ENCODE measurements around the gene TOGARAM2. TPM values are rescaled to one million over a fixed set of nuclear protein-coding genes. Genes with fewer than 3 reads are reported as not detected.

Gene TOGARAM2
- polyA plus RNA-seq, 1 donor (not counting 4 experiments of a cell fraction or from before 2014, with no cell fraction given): 0.10 TPM

DNA sequence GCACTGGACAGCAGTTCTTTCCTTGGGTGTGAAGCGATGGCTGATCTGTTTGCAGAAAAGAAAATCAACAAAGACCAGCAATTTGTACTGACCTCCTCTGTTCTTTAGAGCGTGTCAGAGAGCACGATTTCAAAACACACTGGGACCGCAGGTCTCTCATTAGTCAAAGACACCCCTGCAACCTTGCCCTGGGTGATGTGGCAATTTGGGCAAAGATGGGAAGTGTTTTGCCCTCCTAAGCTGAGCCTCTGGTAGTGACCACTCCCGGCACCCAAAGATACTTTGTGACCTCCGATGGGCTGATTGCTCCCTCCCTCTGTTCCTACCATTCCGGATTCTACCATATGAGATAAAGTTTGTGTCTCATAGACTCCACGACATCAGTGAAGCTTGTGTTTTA, 115.9 kb downstream of the TOGARAM2 start:
- H2AFZ ChIP-seq (ENCODE audit: control insufficient read depth, low read length): no peak overlapping the region
- FAIRE-seq: no peak

GRCh38 chr2:29097569-29097968, 116.5 kb downstream of the TOGARAM2 start:
- no peak overlapping the region for H2AFZ ChIP-seq (ENCODE audit: control insufficient read depth, low read length)
- no peaks in the 10 kb centered on the region for H3K27me3 ChIP-seq (ENCODE audit: control insufficient read depth, extremely low read depth, insufficient read depth, low read length)
- H3K36me3 ChIP-seq (ENCODE audit: control insufficient read depth in 2 of 2, extremely low read depth in 1 of 2, insufficient read depth in 2 of 2, low read length in 2 of 2): no peaks in the 10 kb centered on the region
- no peak overlapping the region for H3K9ac ChIP-seq (ENCODE audit: control insufficient read depth, extremely low read depth, insufficient read depth, low read length)
- H3K9me1 ChIP-seq (ENCODE audit: control insufficient read depth, extremely low read depth, insufficient read depth, low read length): no peaks in the 10 kb centered on the region
- no peaks in the 10 kb centered on the region for H3K79me2 ChIP-seq (ENCODE audit: control insufficient read depth, insufficient read depth, low read length)
- DNase-seq (ENCODE audit: low read depth, low spot score) (no peak), FAIRE-seq (no peak)
- no peaks in the 10 kb centered on the region for H3K4me1 ChIP-seq (ENCODE audit: control insufficient read depth, extremely low read depth, insufficient read depth, low read length)
- dilution Hi-C loops (cut with MboI; ENCODE audit: extremely low pct_ligation_motif_present, low sequenced_read_pairs): no loop called here
- no peak overlapping the region for H3K4me3 ChIP-seq (ENCODE audit: control insufficient read depth in 2 of 3, extremely low read depth in 1 of 3, insufficient read depth in 2 of 3, low read depth in 1 of 3, low read length in 3 of 3)
- no peak overlapping the region for H3K4me2 ChIP-seq (ENCODE audit: control insufficient read depth, extremely low read depth, insufficient read depth, low read depth, low read length)
- TF ChIP-seq, protein P1, sequence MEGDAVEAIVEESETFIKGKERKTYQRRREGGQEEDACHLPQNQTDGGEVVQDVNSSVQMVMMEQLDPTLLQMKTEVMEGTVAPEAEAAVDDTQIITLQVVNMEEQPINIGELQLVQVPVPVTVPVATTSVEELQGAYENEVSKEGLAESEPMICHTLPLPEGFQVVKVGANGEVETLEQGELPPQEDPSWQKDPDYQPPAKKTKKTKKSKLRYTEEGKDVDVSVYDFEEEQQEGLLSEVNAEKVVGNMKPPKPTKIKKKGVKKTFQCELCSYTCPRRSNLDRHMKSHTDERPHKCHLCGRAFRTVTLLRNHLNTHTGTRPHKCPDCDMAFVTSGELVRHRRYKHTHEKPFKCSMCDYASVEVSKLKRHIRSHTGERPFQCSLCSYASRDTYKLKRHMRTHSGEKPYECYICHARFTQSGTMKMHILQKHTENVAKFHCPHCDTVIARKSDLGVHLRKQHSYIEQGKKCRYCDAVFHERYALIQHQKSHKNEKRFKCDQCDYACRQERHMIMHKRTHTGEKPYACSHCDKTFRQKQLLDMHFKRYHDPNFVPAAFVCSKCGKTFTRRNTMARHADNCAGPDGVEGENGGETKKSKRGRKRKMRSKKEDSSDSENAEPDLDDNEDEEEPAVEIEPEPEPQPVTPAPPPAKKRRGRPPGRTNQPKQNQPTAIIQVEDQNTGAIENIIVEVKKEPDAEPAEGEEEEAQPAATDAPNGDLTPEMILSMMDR (optimal IDR thresholded peaks at IDR 0.05 in 1 of 3, IDR thresholded peaks at IDR 0.05 in 1 of 3, conservative IDR thresholded peaks at IDR 0.05 in 1 of 3; ENCODE audit: extremely low read depth in 1 of 3, insufficient read depth in 2 of 3, low read length in 3 of 3): no peak
- no peak for TF ChIP-seq EZH2 (IDR thresholded peaks at IDR 0.05; ENCODE audit: low read length)
- H3K27ac ChIP-seq (ENCODE audit: control insufficient read depth, insufficient read depth, low read length): no peak overlapping the region
- H4K20me1 ChIP-seq (ENCODE audit: control insufficient read depth, extremely low read depth, insufficient read depth, low read length): no peaks in the 10 kb centered on the region
- H3K9me3 ChIP-seq (ENCODE audit: control insufficient read depth, low read depth, low read length): no peaks in the 10 kb centered on the region

More for the DNA sequence above, 115.9 kb downstream of the TOGARAM2 start:
- Histone ChIP-seq H3K4me2 (ENCODE audit: control insufficient read depth, extremely low read depth, insufficient read depth, low read depth, low read length) (no peak overlapping the region), H4K20me1 (ENCODE audit: control insufficient read depth, extremely low read depth, insufficient read depth, low read length) (no peaks in the 10 kb centered on the region), H3K9me1 (ENCODE audit: control insufficient read depth, extremely low read depth, insufficient read depth, low read length) (no peaks in the 10 kb centered on the region), H3K27ac (ENCODE audit: control insufficient read depth, insufficient read depth, low read length) (no peak overlapping the region), H3K4me1 (ENCODE audit: control insufficient read depth, extremely low read depth, insufficient read depth, low read length) (no peaks in the 10 kb centered on the region), H3K4me3 (ENCODE audit: control insufficient read depth in 2 of 3, extremely low read depth in 1 of 3, insufficient read depth in 2 of 3, low read depth in 1 of 3, low read length in 3 of 3) (no peak overlapping the region), H3K36me3 (ENCODE audit: control insufficient read depth in 2 of 2, extremely low read depth in 1 of 2, insufficient read depth in 2 of 2, low read length in 2 of 2) (no peaks in the 10 kb centered on the region), H3K79me2 (ENCODE audit: control insufficient read depth, insufficient read depth, low read length) (no peaks in the 10 kb centered on the region), H3K9me3 (ENCODE audit: control insufficient read depth, low read depth, low read length) (no peaks in the 10 kb centered on the region), H3K27me3 (ENCODE audit: control insufficient read depth, extremely low read depth, insufficient read depth, low read length) (no peaks in the 10 kb centered on the region), H3K9ac (ENCODE audit: control insufficient read depth, extremely low read depth, insufficient read depth, low read length) (no peak overlapping the region)
- dilution Hi-C loops (cut with MboI; ENCODE audit: extremely low pct_ligation_motif_present, low sequenced_read_pairs): no loop called here
- no peak for DNase-seq (ENCODE audit: low read depth, low spot score)
- no peak for TF ChIP-seq EZH2 (IDR thresholded peaks at IDR 0.05; ENCODE audit: low read length)
- TF ChIP-seq, protein P1 (optimal IDR thresholded peaks at IDR 0.05 in 1 of 3, IDR thresholded peaks at IDR 0.05 in 1 of 3, conservative IDR thresholded peaks at IDR 0.05 in 1 of 3; ENCODE audit: extremely low read depth in 1 of 3, insufficient read depth in 2 of 3, low read length in 3 of 3): no peak

All from keratinocyte (primary cell).